ENCODE results near the gene SELENOH.

Gene SELENOH

DNA sequence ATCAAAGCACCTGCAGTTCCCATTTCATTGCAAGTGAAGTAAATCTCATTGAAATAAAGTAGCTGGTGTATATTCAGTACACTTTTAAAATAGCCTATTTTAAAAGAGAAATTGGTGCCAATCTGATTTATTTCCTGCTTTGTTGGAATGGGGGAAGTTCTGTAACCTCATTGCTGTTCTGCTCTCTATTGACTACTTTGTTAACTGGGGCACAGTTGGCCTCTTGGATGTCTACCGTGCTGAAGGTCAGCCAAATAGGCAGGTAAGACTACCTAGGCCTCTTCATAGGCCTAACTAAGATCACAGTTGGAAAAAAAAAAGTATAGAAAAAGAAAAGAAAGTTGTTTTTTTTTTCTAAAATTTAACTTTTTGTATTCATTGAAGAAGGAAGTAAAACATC, 29.5 kb downstream of the SELENOH start:
- TF ChIP-seq ZNF221 (tag by site-specific recombination; IDR thresholded peaks at IDR 0.05; ENCODE audit: borderline replicate concordance) (no peak), KLF17 (tag by site-specific recombination; IDR thresholded peaks at IDR 0.05) (no peak), ZNF830 (tag by site-specific recombination; IDR thresholded peaks at IDR 0.05; ENCODE audit: low read depth) (no peak), ZBTB1 (tag by site-specific recombination; IDR thresholded peaks at IDR 0.05) (no peak)
- H3K4me3 ChIP-seq (ENCODE audit: low read depth, low read length): no peak overlapping the region
- no peaks in the 10 kb centered on the region for H3K36me3 ChIP-seq (ENCODE audit: control insufficient read depth in 2 of 2, insufficient read depth in 1 of 2, low read length in 2 of 2)
- ChIA-PET POLR2A (no interaction called here), CTCF (interaction anchor here (0.6 to 1.6 kb wide), 2 partner anchors 30 to 83 kb away, joined by 4 to 7 read pairs; no protein-coding TSS in a partner anchor)
- H3K4me1 ChIP-seq (ENCODE audit: control insufficient read depth, insufficient read depth, low read length): peaks cover 4% of the 10 kb centered on the region; the same call in 1 of the 2 replicates
- H3K9me3 ChIP-seq (ENCODE audit: control insufficient read depth, insufficient read depth, low read depth, low read length): no peaks in the 10 kb centered on the region
- H3K27ac ChIP-seq (ENCODE audit: extremely low read depth, low read depth, low read length): no peak overlapping the region

DNA sequence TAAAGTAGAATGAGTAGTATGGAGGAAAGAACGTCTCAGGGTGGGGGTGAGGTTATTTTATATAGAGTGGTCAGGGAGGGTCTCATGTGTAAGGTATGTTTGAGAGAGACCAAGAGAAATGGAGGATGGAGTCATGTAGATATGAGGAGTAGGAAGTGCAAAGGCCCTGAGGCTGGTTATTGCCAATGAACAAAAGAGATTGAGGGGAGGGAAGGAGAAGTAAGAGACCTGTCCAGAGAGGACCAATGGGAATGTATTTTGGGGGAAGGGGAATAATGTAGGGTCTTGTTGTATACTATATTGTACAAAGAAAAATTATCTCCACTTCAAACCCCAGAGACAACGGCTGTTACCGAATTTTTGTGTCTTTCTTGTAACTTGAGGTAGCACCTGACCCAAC, 30.1 kb downstream of the SELENOH start:
- peaks cover 4% of the 10 kb centered on the region; the same call in 1 of the 2 replicates for H3K4me1 ChIP-seq (ENCODE audit: control insufficient read depth, insufficient read depth, low read length)
- no peaks in the 10 kb centered on the region for H3K36me3 ChIP-seq (ENCODE audit: control insufficient read depth in 2 of 2, insufficient read depth in 1 of 2, low read length in 2 of 2)
- CTCF ChIA-PET: interaction anchor here (0.8 to 1.6 kb wide), 3 partner anchors 9 to 29 kb away, joined by 3 to 7 read pairs (median 5); no protein-coding TSS in a partner anchor
- POLR2A ChIA-PET: interaction anchor here (1.1 kb wide), 1 partner anchor 30 kb away, joined by 3 read pairs; the partner anchor contains the start of gene SELENOH
- H3K27ac ChIP-seq (ENCODE audit: extremely low read depth, low read depth, low read length): no peak overlapping the region
- no peaks in the 10 kb centered on the region for H3K9me3 ChIP-seq (ENCODE audit: control insufficient read depth, insufficient read depth, low read depth, low read length)
- H3K4me3 ChIP-seq (ENCODE audit: low read depth, low read length): no peak overlapping the region
- TF ChIP-seq TRIM28 (IDR thresholded peaks at IDR 0.05; ENCODE audit: borderline replicate concordance, low read length) (no peak), ZNF623 (tag by site-specific recombination; IDR thresholded peaks at IDR 0.05) (peak; percentile 95)

- Histone ChIP-seq H3K36me3 (ENCODE audit: control insufficient read depth in 2 of 2, insufficient read depth in 1 of 2, low read length in 2 of 2) (no peaks in the 10 kb centered on the region), H3K4me1 (ENCODE audit: control insufficient read depth, insufficient read depth, low read length) (peaks cover 5% of the 10 kb centered on the region; the same call in 1 of the 2 replicates), H3K4me3 (ENCODE audit: low read depth, low read length) (no peak overlapping the region), H3K27ac (ENCODE audit: extremely low read depth, low read depth, low read length) (no peak overlapping the region), H3K9me3 (ENCODE audit: control insufficient read depth, insufficient read depth, low read depth, low read length) (no peaks in the 10 kb centered on the region)
- POLR2A ChIA-PET: no interaction called here
- CTCF ChIA-PET: interaction anchor here (1.2 kb wide), 1 partner anchor 10 kb away, joined by 5 read pairs; no protein-coding TSS in a partner anchor
- no peak for TF ChIP-seq ZEB2 (tag by site-specific recombination; IDR thresholded peaks at IDR 0.05)
- peak; percentile 31; the same call in 1 of the 2 replicates for TF ChIP-seq PRDM4 (tag by site-specific recombination; IDR thresholded peaks at IDR 0.05)
- TF ChIP-seq ZNF324 (tag by site-specific recombination; IDR thresholded peaks at IDR 0.05): no peak
- no peak for TF ChIP-seq ZBTB17 (tag by site-specific recombination; IDR thresholded peaks at IDR 0.05)
- no peak for TF ChIP-seq ZNF416 (tag by site-specific recombination; IDR thresholded peaks at IDR 0.05)
- TF ChIP-seq ZNF23 (tag by site-specific recombination; IDR thresholded peaks at IDR 0.05; ENCODE audit: borderline replicate concordance): no peak
- no peak for TF ChIP-seq ZNF266 (tag by site-specific recombination; IDR thresholded peaks at IDR 0.05; ENCODE audit: low read depth)
- no peak for TF ChIP-seq ZNF624 (tag by site-specific recombination; IDR thresholded peaks at IDR 0.05)
- no peak for TF ChIP-seq ZNF560 (tag by site-specific recombination; IDR thresholded peaks at IDR 0.05; ENCODE audit: borderline replicate concordance)
- no peak for TF ChIP-seq ZNF837 (tag by site-specific recombination; IDR thresholded peaks at IDR 0.05)
- TF ChIP-seq, protein P1, sequence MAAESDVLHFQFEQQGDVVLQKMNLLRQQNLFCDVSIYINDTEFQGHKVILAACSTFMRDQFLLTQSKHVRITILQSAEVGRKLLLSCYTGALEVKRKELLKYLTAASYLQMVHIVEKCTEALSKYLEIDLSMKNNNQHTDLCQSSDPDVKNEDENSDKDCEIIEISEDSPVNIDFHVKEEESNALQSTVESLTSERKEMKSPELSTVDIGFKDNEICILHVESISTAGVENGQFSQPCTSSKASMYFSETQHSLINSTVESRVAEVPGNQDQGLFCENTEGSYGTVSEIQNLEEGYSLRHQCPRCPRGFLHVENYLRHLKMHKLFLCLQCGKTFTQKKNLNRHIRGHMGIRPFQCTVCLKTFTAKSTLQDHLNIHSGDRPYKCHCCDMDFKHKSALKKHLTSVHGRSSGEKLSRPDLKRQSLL (tag by site-specific recombination; IDR thresholded peaks at IDR 0.05): no peak
- no peak for TF ChIP-seq ZNF664 (tag by site-specific recombination; IDR thresholded peaks at IDR 0.05)
- TF ChIP-seq PRDM6 (tag by site-specific recombination; IDR thresholded peaks at IDR 0.05): 0 out of 2 replicates have a peak, but pooled peaks have one; percentile 2
- no peak for TF ChIP-seq ZIC2 (tag by site-specific recombination; IDR thresholded peaks at IDR 0.05)
- peak; percentile 97 for TF ChIP-seq ZNF596 (tag by site-specific recombination; IDR thresholded peaks at IDR 0.05)
- TF ChIP-seq SETDB1 (IDR thresholded peaks at IDR 0.05; ENCODE audit: insufficient read length, low read length): no peak
- no peak for TF ChIP-seq ZNF274 (IDR thresholded peaks at IDR 0.05; ENCODE audit: low read length)
- TF ChIP-seq ZNF274 (tag by site-specific recombination; IDR thresholded peaks at IDR 0.05; ENCODE audit: borderline replicate concordance): no peak
Observed at GRCh38 chr11:57772562-57772961, 31.3 kb downstream of the SELENOH start.

Data from HEK293 (cell line).